ENCODE results near the gene CHD3. TPM values are rescaled to one million over a fixed set of nuclear protein-coding genes. Genes with fewer than 3 reads are reported as not detected.

The CHD3 gene
- polyA plus RNA-seq, 1 donor from 2014 or later, result 115 TPM

DNA sequence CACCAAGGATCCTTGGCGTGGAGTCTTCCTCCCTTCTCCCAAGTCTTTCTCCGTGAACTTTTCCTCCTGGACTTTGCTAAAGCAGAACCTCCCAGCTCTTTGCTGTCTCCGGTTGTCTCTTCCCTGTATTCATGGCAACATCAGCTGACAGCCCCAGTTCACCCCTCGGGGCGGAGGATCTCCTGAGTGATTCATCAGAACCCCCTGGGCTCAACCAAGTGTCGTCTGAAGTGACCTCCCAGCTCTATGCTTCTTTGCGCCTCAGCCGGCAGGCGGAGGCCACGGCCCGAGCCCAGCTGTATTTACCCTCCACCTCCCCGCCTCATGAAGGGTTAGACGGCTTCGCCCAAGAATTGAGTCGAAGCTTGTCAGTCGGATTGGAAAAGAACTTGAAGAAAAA, 44.4 kb downstream of the CHD3 start:
- peak overlapping the region; percentile 78 for H2AFZ ChIP-seq (ENCODE audit: low read depth, low read length)
- no peak overlapping the region for H3K27ac ChIP-seq (ENCODE audit: low read length)
- H3K9ac ChIP-seq (ENCODE audit: low read length), result peak overlapping the region; percentile 86
- H3K9me2 ChIP-seq (ENCODE audit: insufficient read depth, low read length), result no peaks in the 10 kb centered on the region
- no peaks in the 10 kb centered on the region for H3F3A ChIP-seq (ENCODE audit: insufficient read depth, low read length, poor library complexity, severe bottlenecking)
- peaks cover 41% of the 10 kb centered on the region for H3K79me2 ChIP-seq (replicated peaks; ENCODE audit: insufficient read depth, low read length)
- no peaks in the 10 kb centered on the region for H3K9me3 ChIP-seq (ENCODE audit: low read length)
- H3K36me3 ChIP-seq (ENCODE audit: insufficient read depth, low read length), result no peaks in the 10 kb centered on the region
- TF ChIP-seq RAD21 (conservative IDR thresholded peaks at IDR 0.05) (no peak), TAF1 (IDR thresholded peaks at IDR 0.05; ENCODE audit: low read depth) (no peak), MXI1 (conservative IDR thresholded peaks at IDR 0.05; ENCODE audit: poor library complexity, severe bottlenecking) (no peak), EZH2 (IDR thresholded peaks at IDR 0.05; ENCODE audit: borderline replicate concordance, insufficient read depth, low read length, poor library complexity, severe bottlenecking) (no peak), EP300 (conservative IDR thresholded peaks at IDR 0.05; ENCODE audit: poor library complexity, severe bottlenecking) (no peak), REST (IDR thresholded peaks at IDR 0.05; ENCODE audit: borderline replicate concordance) (no peak), SMC3 (conservative IDR thresholded peaks at IDR 0.05; ENCODE audit: poor library complexity) (no peak), POLR2AphosphoS5 (IDR thresholded peaks at IDR 0.05) (no peak)
- TF ChIP-seq, protein P1, sequence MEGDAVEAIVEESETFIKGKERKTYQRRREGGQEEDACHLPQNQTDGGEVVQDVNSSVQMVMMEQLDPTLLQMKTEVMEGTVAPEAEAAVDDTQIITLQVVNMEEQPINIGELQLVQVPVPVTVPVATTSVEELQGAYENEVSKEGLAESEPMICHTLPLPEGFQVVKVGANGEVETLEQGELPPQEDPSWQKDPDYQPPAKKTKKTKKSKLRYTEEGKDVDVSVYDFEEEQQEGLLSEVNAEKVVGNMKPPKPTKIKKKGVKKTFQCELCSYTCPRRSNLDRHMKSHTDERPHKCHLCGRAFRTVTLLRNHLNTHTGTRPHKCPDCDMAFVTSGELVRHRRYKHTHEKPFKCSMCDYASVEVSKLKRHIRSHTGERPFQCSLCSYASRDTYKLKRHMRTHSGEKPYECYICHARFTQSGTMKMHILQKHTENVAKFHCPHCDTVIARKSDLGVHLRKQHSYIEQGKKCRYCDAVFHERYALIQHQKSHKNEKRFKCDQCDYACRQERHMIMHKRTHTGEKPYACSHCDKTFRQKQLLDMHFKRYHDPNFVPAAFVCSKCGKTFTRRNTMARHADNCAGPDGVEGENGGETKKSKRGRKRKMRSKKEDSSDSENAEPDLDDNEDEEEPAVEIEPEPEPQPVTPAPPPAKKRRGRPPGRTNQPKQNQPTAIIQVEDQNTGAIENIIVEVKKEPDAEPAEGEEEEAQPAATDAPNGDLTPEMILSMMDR (IDR thresholded peaks at IDR 0.05; ENCODE audit: poor library complexity, severe bottlenecking), result no peak
- H4K20me1 ChIP-seq (ENCODE audit: insufficient read depth), result no peaks in the 10 kb centered on the region
- peak overlapping the region; percentile 91 for H3K4me3 ChIP-seq (ENCODE audit: low read length)
- H3K27me3 ChIP-seq (ENCODE audit: insufficient read depth, low read depth, low read length), result no peaks in the 10 kb centered on the region
- peak overlapping the region; percentile 93 for H3K4me2 ChIP-seq (ENCODE audit: low read length)

DNA sequence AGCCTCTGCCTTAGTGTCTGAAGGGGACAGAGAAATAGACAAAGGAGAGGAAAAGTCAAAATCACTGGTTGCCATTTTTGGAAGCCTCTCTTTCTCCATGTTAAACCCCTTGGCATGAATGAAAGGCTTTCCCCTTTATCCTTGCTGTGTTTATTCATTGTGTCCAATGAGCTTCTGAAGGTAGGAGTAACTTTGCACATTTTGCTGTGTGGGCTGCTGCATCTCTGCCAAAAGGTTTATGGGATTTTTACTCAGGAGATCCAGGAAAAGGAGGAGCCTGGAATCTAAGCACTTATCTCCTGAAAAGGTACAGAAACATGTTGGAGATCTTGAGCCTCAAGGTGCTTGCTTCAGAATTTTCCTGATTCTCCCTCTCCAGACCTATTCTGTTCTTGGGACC, 47.3 kb downstream of the CHD3 start:
- no peak overlapping the region for H2AFZ ChIP-seq (ENCODE audit: low read depth, low read length)
- H3K9ac ChIP-seq (ENCODE audit: low read length), result peak overlapping the region; percentile 2
- peak overlapping the region; percentile 25 for H3K4me2 ChIP-seq (ENCODE audit: low read length)
- peaks cover 6% of the 10 kb centered on the region for H3K36me3 ChIP-seq (ENCODE audit: insufficient read depth, low read length)
- no peak overlapping the region for H3K27ac ChIP-seq (ENCODE audit: low read length)
- no peaks in the 10 kb centered on the region for H3K9me3 ChIP-seq (ENCODE audit: low read length)
- H3K27me3 ChIP-seq (ENCODE audit: insufficient read depth, low read depth, low read length), result no peaks in the 10 kb centered on the region
- H3F3A ChIP-seq (ENCODE audit: insufficient read depth, low read length, poor library complexity, severe bottlenecking), result no peaks in the 10 kb centered on the region
- peak overlapping the region; percentile 45 for H3K4me3 ChIP-seq (ENCODE audit: low read length)
- peaks cover 37% of the 10 kb centered on the region for H3K79me2 ChIP-seq (replicated peaks; ENCODE audit: insufficient read depth, low read length)
- H4K20me1 ChIP-seq (ENCODE audit: insufficient read depth), result no peaks in the 10 kb centered on the region
- H3K9me2 ChIP-seq (ENCODE audit: insufficient read depth, low read length), result no peaks in the 10 kb centered on the region
- TF ChIP-seq MXI1 (conservative IDR thresholded peaks at IDR 0.05; ENCODE audit: poor library complexity, severe bottlenecking) (no peak), EP300 (conservative IDR thresholded peaks at IDR 0.05; ENCODE audit: poor library complexity, severe bottlenecking) (no peak), REST (IDR thresholded peaks at IDR 0.05; ENCODE audit: borderline replicate concordance) (no peak), RAD21 (conservative IDR thresholded peaks at IDR 0.05) (no peak), TAF1 (IDR thresholded peaks at IDR 0.05; ENCODE audit: low read depth) (no peak), EZH2 (IDR thresholded peaks at IDR 0.05; ENCODE audit: borderline replicate concordance, insufficient read depth, low read length, poor library complexity, severe bottlenecking) (no peak), POLR2AphosphoS5 (IDR thresholded peaks at IDR 0.05) (no peak), SMC3 (conservative IDR thresholded peaks at IDR 0.05; ENCODE audit: poor library complexity) (no peak)
